ENCODE results near the gene KCND3.
"Not testable (repeated sequence)": the region's sequence is repeated elsewhere in the genome, so short reads cannot be mapped to it uniquely, and the experiment has no call there.

The KCND3 gene

DNA sequence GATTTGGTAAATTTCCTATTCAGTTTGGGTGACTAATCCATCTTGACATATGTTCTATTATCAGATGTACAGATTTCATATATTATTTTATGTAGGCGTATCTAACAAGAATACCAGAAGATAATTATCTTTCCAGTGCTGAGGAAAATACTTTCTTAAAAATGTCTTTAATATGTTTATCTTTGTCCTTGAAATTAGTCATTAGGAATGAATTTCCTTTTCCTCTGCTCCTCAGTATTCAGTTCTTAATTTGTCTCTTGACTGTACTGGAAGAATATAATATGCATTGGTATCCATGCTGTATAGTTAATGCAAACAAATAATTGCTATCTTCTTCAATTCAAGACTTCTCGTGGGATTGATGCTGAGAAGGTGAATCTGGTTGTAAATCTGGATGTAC is 227.1 kb downstream of the KCND3 start:
- no peak for DNase-seq

DNA sequence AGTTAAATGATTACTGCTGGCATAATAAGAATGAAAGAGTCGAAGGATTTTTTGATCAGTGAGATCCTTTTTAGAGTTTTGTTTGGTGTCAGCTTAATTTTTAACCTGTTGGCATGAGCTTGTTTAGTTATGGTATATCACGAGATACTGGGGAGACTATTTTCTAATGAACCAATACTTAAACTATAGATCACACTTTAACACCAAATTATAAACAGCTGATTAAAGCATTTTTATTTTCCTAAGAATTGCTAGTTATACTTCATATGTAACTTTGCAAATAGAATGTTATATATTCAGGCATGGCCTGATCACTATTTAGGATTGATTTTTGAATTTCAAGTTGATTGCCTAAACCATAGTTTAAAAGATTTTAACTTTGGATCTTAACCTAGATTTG is 227.8 kb downstream of the KCND3 start:
- no peak for DNase-seq

DNA sequence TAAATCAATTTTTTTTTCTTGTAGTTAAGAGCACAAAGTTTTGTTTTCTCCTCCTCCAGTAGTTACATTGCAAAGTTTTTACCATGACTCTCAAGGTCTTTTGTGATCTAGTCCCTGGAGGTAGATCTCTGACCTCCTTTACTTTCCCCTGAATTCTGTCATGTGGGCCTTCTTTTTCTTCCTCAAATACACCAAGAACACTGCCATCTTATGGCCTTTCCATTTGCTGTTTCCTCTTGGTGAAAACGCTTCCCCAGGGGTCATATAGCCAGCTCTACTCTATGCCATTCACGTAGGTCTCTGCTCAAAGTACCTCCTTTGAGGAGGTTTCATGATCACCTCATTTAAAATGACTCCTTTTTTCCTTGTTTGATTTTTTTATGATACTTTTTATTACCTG is 231.1 kb downstream of the KCND3 start:
- DNase-seq = no peak

DNA sequence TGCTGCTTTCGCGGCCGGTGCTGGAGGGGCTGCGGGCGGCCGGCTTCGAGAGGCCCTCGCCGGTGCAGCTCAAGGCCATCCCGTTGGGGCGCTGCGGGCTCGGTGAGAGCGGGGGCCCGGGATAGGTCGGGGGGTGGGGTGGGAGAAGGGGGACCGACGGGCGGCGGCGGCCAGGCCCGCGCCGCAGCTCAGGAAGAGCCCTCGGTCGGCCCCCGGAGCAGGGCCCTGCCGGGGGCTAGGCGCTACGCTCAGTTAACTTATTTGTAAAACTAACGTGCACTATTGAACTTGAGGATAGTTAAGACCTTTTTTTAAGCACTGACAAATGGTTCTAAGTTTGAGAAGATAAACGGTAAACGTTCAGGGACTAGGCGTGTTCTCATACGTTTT is 233.3 kb downstream of the KCND3 start:
- no peak for DNase-seq

DNA sequence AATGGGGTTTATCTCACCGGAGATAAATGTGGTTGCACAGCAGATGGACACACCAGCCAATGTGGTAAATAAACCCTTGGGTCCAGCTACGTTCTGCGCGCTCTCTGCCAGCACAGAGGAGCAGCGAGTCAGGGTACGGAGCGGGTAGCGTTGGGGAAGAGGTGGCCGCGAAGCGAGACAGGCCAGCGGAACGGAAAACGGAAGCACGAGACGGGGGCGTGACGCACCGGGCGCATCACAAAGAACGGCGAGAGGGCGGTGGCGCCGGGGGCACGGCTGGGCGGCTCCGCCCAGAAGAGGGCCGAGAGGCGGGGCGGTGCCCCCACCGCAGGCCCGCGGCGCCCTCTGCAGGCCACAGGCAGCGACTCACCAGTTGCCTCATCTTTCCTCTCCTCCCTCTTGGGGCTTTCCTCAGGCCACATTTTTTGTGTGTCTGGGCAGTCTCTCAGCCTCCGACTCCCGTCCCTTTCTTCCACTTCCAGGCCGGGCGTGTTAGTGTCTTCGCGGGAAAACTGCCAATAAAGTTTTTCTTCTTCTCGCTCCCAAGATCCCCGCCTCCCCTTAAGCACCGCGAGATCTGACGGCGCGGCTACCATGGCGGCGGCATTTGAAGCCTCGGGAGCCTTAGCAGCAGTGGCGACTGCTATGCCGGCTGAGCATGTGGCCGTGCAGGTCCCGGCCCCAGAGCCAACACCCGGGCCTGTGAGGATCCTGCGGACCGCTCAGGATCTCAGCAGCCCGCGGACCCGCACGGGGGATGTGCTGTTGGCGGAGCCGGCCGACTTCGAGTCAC is 233.9 kb downstream of the KCND3 start, which contains the start of gene DDX20:
Gene DDX20 (plus strand): TSS at position 571 of the 793 bp plus-strand sequence. CDS start 24 bp downstream, at position 595.
- peak; percentile 85 to 89 (median 88) for DNase-seq

DNA sequence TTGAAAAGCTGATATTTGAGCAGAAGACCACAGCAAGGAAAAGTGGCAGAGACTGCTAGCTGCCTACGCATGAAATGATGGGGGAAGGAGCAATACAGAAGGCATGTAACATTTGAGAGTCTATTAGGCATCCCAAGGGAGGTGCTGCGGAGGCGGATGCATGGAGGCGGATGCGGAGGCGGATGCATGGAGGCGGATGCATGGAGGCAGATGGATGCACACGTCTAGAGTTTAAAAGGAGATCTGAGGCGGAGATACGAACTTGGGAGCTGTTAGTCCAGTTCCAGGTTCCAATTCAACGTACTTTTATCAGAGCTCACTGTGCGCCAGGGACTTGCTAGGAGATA is 234.5 kb downstream of the KCND3 start:
- no peak for DNase-seq

DNA sequence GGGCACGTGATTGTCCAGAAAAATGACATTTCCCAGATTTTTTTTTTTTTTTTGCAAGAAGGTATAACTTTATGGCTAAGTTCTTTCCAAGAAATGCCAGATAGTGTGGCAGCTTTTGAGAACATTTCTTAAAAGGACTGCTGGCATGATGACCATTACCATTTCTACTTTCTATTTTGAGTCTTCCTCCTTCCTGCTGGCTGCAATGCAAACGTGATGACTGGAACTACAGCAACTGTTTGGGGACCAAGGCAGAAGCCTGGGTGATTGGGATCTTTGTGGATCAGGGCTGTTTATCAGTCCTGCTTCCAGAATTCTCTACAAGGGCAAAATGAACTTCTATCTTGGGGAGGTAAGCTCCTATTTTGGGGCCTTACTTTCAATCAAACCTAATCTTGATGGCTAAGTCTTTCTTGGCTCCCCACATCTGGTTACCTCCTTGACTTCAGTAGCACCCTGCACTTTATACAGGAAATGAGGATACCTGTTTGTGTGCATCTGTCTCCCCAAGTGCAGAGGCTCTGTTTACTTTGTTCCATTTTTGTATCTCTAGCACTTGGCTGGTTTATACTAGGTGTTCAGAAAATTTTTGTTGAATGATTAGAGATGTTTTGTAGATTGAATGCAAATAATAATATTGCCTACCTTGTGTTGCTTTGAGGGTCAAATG is 237.4 kb downstream of the KCND3 start:
- no peak for DNase-seq

GRCh38 chr1:111750856-111751255 is 238.6 kb downstream of the KCND3 start:
- DNase-seq = no peak

- DNase-seq = no peak
Observed at GRCh38 chr1:111749628-111750027, 239.8 kb downstream of the KCND3 start.

DNA sequence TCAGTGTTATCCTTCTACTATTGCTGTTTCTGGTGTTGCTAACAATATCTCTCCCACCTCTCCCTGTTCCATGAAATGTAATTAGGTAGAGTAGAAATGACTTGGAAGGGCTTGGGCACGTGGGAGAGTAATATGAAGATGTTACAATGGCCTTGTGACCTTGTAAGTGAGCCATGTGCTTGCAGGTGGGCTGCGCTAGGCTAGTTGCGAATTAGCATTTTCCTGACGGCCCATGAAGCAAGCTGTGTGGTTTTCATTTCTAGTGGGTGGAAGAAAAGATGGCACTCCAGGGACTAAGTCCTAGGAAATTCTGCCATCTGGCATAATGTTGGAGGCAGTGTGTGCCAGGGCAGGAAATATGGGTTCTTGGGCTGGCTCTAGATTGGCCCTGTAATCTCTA is 241.5 kb downstream of the KCND3 start:
- DNase-seq = no peak

- peak in 3 of 4 experiments; percentile 14 to 45 (median 25) for DNase-seq
Observed at GRCh38 chr1:111747282-111747734, 242.2 kb downstream of the KCND3 start.

DNA sequence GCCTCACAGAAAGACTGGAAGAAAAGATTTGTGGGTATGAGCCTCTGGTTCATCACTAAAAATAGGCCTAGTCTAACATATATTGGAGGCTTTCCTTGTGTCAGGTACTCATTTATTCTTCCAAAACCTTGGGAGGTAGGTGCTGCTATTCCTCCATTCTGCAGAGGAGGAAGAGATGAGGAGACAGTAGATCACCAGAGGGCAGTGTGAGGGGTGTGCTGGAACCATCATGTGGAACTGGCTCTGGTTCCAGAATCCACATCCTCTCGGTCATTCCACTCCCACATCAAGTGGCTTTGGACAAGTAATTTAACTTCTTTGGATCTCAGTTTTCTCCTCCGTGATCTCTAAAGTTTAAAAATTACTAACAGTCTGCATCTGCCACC is 242.9 kb downstream of the KCND3 start:
- DNase-seq = no peak

DNA sequence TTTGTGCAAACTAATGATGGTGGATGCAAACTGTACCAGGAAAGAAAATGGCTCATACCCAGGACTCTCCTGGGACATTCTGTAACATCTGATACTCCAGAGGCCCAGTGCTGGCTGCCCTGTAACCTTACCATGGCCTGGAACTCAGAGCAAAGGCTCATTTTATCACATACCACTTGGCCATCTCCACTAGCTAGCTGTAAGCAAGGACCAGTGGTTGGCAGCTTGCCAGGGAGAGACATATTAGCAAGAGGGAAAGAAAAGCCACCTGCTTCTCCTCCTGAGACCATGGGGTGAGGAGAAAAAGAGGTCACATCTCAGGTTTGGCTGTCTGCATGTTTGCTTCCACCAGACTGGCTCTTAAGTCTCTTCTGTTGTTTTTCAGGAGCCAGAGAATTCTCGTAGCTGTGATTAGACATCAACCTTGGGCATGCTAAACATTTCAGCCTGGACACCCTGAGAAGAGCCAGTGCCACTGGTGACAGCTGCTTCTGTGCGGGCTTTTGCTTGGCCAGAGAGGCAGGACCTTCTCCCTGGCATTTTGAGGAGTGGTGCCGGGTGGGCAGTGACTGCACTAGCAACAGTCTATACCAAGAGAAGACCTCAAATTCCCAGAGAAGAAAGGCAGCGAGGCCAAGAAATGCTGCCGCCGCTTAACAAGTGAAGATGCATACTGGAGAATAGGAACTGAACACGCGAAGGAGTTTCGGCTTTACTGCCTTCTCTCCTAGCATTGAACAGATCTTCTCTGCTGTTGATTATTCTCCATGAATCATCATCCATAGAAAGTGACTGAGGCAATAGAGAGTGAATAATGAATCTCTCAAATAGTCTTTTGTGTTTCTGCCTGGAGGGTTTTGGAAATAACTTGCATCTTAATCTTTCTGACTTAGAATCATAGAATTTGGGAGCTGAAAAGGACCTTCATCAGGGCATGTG is 243.5 kb downstream of the KCND3 start:
- no peak for DNase-seq

- no peak for DNase-seq
Observed at GRCh38 chr1:111743679-111744101, 245.8 kb downstream of the KCND3 start.

DNA sequence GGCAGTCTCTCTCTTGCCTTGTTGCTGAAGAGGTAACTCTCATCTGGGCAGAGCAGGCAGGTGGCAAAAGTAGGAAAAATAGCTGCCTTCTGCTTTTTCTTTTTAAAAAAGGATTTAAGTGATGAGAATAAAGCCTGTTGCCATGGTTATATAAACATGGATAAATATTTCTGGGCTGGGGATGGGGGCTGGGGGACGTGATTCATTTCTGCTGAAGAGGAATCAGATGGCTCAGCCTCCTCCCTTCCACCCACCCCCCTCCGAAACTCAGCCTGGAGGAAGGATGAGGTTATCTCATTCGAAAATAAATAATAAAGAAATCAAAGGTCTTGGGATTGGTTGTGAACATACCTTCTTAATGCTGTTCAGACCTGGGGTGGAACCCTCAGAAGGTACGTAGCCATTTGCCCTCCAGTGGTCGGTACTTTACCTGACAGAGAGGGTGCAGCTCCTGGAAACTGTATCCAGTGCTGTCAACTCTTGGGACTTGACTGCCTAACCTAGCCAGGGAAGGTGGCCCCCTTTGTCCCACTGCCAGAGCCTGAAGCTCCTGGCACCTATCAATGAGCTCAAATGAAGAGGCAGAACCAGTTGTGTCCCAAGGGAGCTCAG is 246.4 kb downstream of the KCND3 start:
- DNase-seq = no peak

DNA sequence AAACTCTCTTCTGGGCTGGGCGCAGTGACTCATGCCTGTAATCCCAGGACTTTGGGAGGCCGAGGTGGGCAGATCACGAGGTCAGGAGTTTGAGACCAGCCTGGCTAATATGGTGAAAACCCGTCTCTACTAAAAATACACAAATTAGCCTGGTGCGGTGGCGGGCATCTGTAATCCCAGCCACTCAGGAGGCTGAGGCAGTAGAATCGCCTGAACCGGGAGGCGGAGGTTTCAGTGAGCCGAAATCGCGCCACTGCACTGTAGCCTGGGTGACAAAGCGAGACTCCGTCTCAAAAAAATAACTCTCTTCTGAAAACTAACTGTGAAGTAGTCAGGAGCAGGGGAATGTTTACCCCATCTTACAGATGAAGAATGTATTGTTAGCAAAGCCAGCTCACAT is 247.2 kb downstream of the KCND3 start:
- DNase-seq = not testable (repeated sequence)

- DNase-seq = no peak
Observed at GRCh38 chr1:111739925-111740765, 249.3 kb downstream of the KCND3 start.

- peak in 3 of 4 experiments; percentile 21 to 49 (median 34) for DNase-seq
Observed at GRCh38 chr1:111739194-111739924, 250.1 kb downstream of the KCND3 start, which contains the start of gene INKA2. Gene INKA2 (minus strand): TSS chr1:111739395. CDS start chr1:111739242, 153 bp downstream.

- DNase-seq = peak in 1 of 4 experiments; percentile 11
Observed at GRCh38 chr1:111738436-111739193, 250.9 kb downstream of the KCND3 start.

GRCh38 chr1:111738133-111738435 is 251.4 kb downstream of the KCND3 start:
- DNase-seq = no peak

Data from activated CD4-positive, CD25-positive, alpha-beta regulatory T cell (primary cell).